A673 (cell line): ENCODE results near the gene TNS4.

Experiments used
- EZH2 ChIP-seq: fragments of 200-600 bp; sonication (generic); IDR thresholded peaks from 2 replicates; pipeline ENCODE4 v1.6.1; 2017; ENCODE audit warnings: borderline replicate concordance, low read depth, mild to moderate bottlenecking, mixed read lengths, antibody characterized with exemption, low read length; ENCODE audit not compliant: poor library complexity, severe bottlenecking
- TF ChIP-seq, protein P1 (sequence below): fragments of 300-800, 200-600 bp; sonication (generic); conservative IDR thresholded peaks from 2 replicates; pipeline ENCODE4 v1.5.1; 2017; ENCODE audit warnings: low read depth, mild to moderate bottlenecking, antibody characterized with exemption, low read length, moderate library complexity, mixed read lengths

DNA sequence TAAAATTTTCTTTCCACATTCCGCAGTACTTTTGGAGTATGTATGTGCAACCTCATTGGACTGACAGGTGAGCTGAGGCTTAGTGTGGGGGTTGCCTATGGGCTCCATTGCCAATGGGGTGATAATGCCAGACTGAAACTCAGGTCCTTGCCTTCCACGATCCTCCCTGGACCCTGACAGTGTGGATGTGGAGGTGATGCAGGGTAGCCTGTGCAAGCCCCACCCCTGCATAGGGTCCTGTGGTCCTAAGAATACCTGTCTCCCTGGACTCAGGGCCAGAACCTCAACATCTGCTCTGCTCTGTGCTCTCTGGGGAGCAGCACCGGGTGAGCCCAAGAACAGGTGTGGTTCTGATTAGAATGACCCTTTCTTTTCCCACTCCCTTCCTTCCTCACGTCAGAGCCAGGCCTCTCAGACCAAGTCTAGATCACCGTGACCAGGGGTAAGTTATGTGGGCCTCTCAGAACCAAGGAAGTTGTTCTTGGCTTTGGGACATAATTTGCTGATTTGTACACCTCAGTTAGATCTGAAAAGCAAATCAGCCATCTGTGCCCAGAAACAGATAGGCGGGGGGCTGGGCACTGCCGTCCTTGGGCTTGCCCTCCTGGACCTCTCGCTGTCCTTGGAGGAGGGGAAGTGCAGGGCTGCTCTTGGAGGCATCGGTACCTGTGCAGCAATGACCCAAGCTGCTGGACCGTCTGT is 8.4 kb upstream of the TNS4 start:
- TF ChIP-seq, protein P1, sequence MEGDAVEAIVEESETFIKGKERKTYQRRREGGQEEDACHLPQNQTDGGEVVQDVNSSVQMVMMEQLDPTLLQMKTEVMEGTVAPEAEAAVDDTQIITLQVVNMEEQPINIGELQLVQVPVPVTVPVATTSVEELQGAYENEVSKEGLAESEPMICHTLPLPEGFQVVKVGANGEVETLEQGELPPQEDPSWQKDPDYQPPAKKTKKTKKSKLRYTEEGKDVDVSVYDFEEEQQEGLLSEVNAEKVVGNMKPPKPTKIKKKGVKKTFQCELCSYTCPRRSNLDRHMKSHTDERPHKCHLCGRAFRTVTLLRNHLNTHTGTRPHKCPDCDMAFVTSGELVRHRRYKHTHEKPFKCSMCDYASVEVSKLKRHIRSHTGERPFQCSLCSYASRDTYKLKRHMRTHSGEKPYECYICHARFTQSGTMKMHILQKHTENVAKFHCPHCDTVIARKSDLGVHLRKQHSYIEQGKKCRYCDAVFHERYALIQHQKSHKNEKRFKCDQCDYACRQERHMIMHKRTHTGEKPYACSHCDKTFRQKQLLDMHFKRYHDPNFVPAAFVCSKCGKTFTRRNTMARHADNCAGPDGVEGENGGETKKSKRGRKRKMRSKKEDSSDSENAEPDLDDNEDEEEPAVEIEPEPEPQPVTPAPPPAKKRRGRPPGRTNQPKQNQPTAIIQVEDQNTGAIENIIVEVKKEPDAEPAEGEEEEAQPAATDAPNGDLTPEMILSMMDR = no peak
- no peak for TF ChIP-seq EZH2
